ENCODE data around the gene PAQR5. TPM values are rescaled to one million over a fixed set of nuclear protein-coding genes. Genes with fewer than 3 reads are reported as not detected.
"Not testable (repeated sequence)": the region's sequence is repeated elsewhere in the genome, so short reads cannot be mapped to it uniquely, and the experiment has no call there.

Gene PAQR5, protein sequence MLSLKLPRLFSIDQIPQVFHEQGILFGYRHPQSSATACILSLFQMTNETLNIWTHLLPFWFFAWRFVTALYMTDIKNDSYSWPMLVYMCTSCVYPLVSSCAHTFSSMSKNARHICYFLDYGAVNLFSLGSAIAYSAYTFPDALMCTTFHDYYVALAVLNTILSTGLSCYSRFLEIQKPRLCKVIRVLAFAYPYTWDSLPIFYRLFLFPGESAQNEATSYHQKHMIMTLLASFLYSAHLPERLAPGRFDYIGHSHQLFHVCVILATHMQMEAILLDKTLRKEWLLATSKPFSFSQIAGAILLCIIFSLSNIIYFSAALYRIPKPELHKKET
- 0.82 TPM for total RNA-seq

DNA sequence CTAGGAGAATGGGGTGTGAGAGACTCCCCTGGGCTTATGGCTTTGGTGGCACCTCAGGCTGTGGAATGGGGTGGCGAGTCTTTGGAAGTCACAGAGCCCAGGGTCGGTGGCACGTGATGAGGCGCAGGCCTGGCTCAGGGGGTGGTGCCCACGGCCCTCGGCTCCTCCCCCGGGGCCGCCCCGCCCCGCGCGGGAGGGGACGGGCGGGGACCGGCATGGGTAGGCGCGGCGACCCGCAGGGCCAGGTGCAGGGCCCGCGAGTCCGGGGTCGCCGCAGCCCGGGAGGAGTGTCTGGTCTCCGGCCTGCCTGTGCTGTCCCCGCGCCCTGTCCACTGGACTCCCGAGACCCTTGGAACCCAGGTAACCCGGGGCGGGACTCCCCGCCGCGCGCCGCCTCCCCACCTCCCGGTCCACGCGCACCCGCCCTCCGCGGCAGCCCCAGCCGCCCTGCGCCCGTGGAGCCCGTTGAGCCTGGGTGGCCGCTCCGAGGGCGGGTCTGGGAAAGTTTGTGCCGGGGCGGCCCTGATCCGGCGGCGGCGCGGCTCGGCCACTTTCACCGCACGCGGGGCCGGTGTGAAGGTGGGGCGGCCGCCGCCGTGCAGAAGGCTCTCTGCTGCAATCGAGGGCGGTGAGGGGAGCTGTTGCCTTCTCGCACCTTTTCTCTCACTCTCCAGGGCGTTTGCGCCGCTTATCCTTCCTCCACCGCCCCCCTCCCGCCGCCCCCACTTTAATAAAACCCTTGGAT is at the start of gene PAQR5:
PAQR5 (plus strand) TSS at position 216 of the 745 bp plus-strand sequence. CDS start 61,169 bp downstream, outside the sequence.
- DNase-seq (ENCODE audit: low spot score in 2 of 2) (peak; percentile 50 to 61), FAIRE-seq (no peak)

DNA sequence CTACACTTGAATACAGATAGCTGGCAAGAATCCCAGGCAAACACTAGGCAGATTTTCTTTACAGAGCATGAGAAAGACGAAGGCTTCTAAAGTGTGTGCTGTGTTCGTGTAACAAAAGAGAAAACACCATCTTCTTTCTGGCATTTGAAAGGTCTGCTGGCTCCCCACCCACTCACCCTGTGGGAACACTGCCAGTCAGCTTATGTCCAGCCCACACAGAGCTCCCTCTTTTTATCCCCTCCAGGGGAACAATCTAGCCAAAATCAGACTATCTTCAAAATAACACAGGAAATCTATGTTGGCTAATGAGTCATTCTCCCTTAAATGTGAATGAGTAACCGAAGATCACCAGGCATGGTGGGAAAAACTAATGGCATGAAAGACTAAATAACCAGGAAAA is 45.6 kb upstream of the PAQR5 start:
- no peak for FAIRE-seq
- DNase-seq (ENCODE audit: low spot score in 2 of 2): peak in 1 of 2 donors; percentile 10

DNA sequence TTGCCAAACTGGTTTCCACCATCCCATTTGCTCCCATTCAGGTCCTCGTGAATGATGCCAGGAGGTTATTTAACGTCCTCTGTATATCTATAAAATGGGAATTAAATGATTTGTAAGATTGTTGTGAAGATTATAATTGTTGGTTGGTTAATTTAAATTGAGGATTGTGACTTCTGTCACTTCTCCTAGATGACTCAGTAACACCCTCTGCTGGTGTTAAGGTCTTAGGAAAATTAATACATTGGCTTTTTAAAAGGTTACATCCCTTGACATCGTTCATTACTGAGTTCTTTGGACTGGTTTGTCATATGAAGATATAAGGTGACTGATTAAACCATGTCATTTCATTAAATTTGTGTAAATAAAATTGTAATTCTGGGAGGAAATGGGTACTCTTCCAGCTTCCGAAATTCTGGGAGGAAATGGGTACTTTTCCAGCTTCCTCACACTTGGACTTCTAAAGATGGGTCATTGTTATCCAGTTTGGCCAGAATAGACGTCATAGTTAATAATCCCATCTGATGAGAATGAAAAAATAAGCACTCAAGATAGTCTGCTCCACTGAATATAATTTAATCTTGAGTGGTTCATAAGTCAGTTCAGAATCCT is 33.3 kb upstream of the PAQR5 start:
- no peak for DNase-seq (ENCODE audit: low spot score in 2 of 2)
- FAIRE-seq: peak; percentile 89

DNA sequence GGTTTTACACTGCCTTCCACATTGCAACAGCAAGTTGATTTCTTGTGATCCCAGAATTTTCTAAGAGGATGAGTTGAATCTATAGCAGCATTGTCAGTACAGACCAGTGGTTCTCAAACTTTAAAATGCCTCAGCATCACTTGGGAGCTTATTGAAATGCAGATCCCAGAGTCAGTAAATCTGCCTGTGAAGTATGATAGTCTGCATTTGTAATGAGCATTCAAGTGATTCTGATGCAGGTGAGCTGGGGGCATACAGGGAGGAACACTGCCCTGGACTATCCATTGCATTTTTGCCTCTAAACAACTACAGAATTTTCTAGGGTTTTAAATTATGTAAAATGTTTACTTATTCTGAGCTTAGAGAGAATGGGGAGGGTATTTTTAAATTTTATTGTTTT is 27.5 kb upstream of the PAQR5 start:
- no peak for DNase-seq (ENCODE audit: low spot score in 2 of 2)
- no peak for FAIRE-seq

DNA sequence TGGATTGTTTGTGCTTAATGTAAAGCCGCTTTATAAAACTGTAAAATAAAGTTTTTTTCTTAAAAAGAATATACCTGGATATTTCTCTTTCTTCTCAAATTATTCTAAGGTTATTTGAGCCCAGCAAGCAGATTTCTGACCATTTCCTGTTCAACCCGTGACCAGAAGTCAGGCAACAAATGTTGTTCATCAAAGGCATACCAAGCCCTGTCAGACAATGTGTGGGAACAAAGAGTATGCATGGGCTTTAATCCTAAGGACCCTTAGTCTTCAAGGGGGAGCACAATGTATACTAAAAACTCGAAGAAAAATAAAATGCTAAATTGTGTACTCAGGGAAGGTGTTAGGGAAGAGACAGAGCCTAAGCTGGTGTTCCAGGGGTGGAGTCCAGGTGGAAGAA is 26.6 kb upstream of the PAQR5 start:
- FAIRE-seq (no peak), DNase-seq (ENCODE audit: low spot score in 2 of 2) (no peak)

DNA sequence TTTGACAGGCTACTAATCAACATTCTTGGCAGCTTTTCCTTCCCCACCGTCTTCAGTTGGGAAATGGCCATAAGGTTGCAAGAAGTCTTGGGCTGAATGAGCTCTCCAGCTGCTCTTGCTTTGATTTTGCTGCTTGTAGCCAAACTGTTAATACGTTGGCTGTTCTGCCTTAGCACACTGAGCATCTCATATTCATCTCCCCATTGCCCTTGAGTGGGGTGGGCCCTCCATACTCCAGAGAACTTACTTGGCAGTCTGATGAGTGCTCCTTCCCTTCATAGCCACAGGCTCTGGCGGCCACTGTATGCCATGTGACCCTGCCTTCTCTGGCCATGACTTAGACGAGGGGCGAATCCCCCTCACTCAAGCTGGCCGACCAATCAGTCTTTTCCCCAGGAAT is 25.8 kb upstream of the PAQR5 start:
- no peak for FAIRE-seq

DNA sequence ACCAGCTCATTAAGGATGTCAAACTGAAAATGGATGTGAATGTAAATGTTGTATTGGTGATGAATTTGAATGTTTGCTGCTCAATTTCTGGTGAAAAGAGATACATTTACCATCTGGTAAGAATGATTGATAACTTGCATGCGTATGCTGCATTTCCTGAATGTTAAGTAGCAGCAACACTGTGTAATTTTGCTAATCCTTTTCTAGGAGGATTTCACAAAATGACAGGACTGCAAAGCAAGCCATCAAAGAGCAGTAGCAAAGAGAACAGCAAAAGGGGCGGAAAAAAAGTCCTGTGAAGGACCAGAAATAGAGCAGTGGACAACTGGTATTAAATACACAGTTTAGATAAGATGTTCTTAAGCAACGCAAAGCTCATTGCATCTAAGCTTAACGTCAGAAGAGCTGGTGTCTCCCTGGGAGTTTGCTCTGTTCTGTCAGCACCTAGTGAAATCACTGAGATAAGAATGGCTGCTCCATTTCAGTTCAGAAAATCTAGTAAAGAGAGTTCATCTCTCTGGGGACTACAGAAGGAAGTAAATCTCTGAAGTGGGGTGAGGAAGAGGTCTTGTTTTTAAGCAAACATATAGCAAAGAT is 23.5 kb upstream of the PAQR5 start:
- DNase-seq (ENCODE audit: low spot score in 2 of 2): no peak
- FAIRE-seq: no peak

More for the DNA sequence above, 25.8 kb upstream of the PAQR5 start:
- no peak for DNase-seq (ENCODE audit: low spot score in 2 of 2)

DNA sequence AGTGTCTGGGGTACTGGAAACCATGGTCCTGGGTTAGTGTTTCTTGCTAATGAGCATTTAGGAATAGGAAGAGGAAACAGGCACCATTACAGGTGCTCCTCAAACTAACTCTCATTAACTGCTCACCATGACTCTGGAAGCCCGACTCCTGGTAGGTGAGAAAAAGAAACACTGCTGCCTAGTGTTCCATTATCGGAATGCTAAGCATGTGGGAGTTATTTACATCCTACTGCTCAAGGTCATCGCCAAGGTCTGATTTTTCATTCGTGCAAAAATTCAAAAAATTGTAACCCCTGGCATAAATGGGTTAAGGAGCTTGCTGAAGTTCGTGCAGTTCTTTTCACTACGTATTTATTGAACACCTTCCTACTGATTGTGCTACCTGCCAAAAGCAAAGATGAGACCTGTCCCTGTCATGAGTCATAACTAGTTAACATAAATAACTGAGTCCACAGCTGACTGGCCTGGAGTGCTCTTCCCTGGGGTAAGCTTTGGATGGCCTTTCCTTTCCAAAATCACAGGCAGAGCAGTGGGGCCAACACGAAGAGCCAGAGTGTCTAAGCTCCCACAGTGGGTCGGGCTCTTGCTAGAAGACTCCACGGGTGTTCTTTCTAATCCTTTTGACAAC is 22.7 kb upstream of the PAQR5 start:
- FAIRE-seq (no peak), DNase-seq (ENCODE audit: low spot score in 2 of 2) (no peak)

DNA sequence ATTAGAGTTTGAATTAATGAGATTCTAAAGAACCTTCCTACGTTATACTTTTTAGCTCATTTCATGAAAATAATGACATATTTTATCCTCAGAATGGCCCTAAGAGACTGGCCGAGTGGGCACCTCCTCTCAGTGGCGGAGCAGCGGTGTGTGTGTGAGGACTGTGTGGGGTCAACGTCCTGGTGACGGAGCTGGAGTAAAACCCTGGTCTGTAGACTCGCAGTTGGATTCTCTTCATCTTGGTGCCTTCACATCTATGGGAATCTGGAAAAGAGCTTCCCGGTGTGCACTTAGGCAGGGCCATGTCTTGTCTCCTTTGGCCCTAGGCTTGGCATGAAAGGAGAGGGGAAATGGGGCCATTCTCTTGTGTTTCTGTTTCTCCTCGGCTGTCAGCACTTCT is 21.4 kb upstream of the PAQR5 start:
- FAIRE-seq: no peak
- DNase-seq (ENCODE audit: low spot score in 2 of 2): no peak

DNA sequence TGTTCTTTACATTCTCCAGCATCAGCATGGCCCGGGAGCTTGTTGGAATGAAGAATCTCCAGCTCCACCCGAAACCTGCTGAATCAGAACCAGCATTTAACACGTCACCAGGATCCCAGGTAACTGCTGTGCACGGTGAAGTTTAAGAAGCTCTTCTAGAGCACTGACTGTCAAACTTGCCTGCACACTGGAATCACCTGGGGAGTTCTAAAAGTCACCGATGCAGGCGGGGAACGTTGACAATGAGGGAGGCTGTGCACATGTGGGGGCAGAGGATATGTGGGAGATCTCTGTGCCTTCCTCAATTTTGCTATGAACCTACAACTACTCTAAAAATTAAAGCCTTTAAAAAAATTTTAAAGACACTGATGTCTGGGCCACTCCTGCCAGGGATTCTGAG is 19.1 kb upstream of the PAQR5 start:
- FAIRE-seq: no peak

DNA sequence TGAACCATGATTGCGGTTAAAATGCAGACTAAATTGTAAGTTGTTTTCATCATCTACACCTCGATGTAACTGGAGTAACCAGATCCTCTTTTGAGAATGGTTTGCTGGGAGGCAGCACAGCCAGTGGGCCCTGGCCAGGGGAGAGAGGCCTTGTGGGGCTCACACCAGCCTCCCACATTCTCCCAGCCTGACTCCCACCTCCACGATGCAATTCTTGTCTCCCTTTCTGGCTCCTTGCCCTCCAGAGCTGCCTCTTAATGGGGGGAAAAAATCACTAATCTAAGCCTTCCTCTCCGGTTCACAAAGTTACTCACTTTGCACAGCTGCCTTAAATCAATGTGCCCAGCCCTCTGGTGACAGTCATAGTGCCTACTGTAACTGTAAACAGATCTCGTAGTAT is 17.9 kb upstream of the PAQR5 start:
- FAIRE-seq: no peak
- no peak for DNase-seq (ENCODE audit: low spot score in 2 of 2)

More for the DNA sequence above, 19.1 kb upstream of the PAQR5 start:
- no peak for DNase-seq (ENCODE audit: low spot score in 2 of 2)

DNA sequence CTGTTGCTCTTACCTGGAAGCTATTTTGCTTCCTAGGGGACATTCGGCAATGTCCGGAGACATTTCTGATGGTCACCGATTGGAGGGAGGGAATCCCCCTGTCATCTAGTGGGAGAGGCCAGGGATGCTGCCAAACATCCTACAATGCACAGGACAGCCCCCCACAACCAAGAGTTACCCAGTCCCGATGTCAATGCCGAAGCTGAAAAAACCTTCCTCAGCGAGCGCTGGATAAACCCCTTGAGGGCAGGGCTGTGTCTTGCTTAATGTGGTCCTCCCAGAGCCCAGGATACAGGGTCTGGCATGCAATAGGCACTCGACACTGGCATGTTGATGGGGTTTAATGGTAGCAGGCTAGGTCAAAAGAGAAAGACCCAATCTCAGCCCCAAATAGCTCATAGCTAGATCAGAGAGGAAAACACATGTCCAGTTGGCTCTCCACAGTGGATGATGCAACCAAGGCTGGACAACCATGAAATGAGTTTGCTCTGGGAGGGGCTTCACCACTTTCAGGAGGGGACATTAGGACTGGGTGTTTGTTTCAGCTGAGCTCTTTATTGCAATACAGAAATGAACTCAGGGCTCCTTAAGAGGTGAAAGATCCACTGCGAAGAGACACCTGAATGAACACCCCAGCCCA is 16.5 kb upstream of the PAQR5 start:
- FAIRE-seq: no peak
- no peak for DNase-seq (ENCODE audit: low spot score in 2 of 2)

DNA sequence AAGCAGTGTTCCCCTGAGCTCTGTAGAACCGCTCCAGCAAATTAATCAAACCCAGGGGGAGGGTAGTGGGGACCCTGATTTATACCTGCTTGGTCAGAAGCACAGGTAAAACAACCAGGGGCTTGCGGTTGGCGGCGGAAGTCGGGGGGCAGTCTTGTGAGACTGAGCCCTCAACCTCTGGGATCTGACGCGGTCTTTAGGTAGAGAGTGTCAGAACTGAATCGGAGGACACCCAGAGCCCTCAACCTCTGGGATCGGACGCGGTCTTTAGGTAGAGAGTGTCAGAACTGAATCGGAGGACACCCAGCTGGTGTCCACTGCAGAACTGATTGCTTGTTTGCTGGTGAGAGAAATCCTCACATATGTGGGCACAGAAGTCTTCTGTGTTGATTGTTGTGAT is 12.9 kb upstream of the PAQR5 start:
- DNase-seq (ENCODE audit: low spot score in 2 of 2) (no peak), FAIRE-seq (no peak)

DNA sequence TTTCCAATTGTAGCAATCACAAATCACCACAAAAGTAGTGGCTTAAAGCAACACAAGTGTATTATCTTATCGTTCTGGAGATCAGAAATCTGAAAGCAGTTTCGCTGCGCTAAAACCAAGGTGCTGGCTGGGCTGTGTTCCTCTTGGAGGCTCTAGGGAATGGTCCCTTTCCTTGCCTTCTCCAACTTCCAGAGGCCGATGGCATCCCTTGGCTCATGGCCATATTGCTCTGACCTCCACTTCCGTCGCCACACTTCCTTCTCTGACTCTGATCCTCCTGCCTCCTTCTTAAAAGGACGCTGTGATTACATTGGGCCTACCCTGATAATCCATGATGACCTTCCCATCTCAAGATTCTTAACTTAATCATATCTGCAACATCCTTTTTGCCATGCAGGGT is 10.7 kb upstream of the PAQR5 start:
- FAIRE-seq (no peak), DNase-seq (ENCODE audit: low spot score in 2 of 2) (no peak)

DNA sequence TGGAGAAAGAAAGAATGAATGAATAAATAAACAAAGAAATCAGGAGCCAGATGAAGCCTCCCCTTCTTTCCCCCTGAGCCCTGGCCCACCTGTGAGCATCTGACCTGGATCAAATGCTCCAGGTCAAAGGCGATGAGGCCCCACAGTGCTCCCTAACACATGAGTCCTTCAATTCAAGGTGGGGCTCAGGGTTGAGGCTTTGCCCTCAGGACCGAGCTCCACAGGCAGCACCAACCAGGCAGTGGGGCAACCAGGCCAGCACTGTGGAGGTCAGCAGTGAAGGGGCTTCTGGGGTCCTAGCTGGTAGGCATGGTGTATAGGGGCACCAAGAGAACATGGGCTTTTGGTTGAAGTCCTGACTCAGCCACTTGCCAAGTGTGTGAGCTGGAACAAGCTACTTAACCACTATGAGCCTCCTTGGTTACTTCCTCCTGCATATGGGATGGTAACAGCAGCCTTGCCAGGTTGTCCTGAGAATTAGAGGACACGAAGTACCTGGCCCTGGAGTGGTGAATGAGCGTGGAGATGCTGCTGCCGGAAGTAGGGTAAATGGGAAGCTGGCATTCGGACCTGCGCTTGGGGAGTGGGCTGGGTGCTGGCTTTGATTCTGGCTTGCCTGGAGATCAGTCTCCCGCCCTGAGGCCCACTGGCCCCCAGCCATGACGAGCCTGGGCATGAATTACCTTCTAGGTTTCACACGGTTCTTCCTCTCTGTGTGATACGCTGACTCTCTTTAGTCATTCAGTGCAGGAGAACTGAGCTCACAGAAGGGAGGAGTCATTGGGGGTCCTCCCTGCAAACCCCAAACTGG is 10.0 kb upstream of the PAQR5 start:
- DNase-seq (ENCODE audit: low spot score in 2 of 2) (no peak), FAIRE-seq (no peak)

DNA sequence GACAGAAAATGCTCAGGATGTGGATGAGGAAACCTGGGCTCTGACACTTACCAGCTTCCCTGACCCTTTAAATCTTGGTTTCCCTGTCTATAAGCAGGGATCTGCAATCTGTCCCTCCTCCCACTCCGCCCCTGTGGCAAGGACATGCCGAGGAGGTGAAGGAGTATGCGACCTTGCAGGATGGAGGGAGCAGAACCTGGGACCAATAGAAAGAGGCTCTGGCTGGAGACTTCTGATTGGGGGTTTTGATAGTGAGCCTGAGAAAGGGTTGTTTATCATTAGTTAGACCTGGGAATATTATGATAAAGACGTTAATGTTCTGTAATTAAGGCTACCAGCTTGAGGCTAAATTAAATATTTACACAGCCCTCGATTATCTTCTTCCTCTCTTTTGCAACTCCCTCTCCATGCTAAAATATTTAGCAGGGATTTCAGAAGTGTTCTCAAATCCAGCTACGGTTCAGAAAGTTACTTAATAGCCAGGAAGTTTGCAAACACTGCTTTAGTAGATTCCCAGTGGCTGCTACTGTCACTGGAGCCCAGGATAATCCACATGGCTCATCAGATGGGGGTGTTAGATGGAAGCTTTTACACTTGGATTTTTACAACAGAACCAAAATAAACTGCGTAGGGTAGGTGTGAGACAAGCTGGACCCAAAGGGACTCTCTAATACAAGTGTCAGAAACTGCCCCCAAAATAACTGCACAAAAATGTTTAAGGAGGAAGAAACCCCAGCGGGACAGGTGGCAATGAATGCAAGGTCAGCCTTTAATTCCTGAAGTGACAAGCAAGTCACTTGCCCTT is 9.2 kb upstream of the PAQR5 start:
- FAIRE-seq (no peak), DNase-seq (ENCODE audit: low spot score in 2 of 2) (no peak)

DNA sequence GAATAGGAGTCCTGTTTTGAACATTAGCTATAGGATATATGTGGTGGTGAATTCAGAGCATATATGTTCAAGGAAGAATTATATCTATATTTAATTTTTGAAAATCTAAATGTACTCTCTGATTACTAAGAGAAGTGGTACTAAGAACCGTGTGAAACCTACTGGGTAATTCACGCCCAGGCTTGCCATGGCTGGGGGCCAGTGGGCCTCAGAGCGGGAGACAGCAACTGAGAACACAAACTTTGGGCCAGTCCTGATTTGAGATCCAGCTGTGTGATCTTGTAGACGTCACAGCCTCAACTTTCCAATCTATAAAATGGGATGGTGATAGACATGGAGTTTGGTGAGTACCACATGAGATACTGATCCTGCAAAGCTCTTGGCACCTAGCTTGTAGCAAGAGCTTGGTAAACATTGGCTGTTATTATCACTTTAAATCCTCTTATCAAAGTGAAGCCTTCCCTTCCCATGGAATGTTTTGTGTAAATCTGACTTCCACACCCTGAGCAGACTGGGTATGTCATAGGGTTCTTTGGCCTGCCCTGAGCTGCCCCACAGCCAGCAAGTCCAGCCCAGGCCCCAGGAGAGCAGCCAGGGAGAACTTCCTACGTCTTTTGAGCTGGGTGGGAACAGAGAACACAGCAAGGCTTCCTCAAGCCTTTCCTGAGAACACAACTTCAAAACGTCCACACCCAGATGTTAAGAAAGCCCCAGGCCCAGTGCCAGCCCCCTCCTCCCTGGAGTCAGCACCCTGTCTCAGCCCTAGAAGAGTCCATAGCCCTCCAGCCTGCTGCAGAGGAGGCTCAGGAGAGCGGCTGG is 8.2 kb upstream of the PAQR5 start:
- DNase-seq (ENCODE audit: low spot score in 2 of 2): no peak
- no peak for FAIRE-seq

DNA sequence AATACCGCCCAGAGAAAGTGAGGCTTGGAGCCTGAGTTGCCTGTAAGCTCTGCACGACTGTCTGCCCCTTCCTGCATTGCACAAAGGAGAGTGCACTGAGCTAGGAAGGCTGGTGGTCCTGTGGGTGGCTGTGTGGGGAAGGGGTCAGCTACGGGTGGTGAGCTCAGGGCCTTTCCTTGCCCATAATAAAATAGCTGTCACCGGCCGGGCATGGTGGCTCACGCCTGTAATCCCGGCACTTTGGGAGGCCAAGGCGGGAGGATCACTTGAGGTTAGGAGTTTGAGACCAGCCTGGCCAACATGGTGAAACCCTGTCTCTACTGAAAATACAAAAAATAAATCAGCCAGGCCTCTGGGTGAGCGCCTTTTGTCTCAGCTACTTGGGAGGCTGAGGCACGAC is 7.1 kb upstream of the PAQR5 start:
- not testable (repeated sequence) for FAIRE-seq; DNase-seq (ENCODE audit: low spot score in 2 of 2)

Measured in frontal cortex (tissue), 4 donors.